ENCODE data around the gene DCDC2C.
A peak's percentile ranks its signal among the peaks of the same experiment; 100 is the strongest.

DCDC2C gene

GRCh38 chr2:3840611-3841155, 137.3 kb downstream of the DCDC2C start:
- no peak for DNase-seq

DNA sequence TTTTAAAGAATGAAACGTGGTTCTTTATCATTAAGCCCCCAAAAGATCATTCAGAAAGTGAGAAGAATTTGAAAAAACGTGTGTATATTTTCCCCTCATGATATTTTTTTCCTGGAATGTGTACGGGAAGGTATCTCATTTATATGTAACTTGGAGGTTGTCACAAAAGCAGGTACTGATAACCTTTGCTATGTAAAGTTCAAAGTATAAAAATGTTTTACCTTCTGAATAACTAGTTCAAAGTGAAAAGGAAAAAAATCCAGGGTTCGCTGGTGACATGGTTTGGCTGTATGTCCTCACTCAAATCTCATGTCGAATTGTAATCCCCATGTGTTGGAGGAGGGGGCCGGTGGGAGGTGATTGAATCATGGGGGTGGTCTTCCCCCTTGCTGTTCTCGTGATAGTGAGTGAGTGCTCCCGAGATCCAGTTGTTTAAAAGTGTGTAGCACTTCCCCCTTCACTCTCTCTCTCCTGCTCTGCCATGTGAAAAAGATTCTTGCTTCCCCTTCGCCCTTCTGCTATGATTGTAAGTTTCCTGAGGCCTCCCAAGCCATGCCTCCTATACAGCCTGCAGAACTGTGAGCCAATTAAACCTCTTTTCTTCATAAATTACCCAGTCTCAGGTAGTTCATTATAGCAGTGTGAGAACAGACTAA, 144.2 kb downstream of the DCDC2C start:
- no peak for DNase-seq

DNA sequence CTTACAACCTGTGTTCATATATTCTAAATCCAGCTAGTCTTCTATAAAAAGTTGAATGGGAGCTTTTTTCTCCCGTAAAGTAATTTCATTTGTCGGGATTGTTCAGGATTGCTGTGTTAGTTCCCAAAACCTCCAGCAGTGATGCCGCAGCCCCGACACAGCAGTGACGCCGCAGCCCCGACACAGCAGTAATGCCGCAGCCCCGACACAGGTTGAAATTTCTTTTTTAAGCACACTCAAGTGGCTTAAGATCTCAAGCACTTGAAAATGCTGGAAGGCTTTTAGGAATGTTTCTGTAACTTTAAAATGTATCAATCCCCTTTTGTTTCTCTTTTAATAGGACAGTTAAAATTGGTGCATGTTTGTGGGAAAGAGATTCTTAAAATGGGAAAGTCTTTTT, 145.4 kb downstream of the DCDC2C start:
- DNase-seq = no peak

- DNase-seq = no peak
Observed at GRCh38 chr2:3849213-3849612, 145.8 kb downstream of the DCDC2C start.

DNA sequence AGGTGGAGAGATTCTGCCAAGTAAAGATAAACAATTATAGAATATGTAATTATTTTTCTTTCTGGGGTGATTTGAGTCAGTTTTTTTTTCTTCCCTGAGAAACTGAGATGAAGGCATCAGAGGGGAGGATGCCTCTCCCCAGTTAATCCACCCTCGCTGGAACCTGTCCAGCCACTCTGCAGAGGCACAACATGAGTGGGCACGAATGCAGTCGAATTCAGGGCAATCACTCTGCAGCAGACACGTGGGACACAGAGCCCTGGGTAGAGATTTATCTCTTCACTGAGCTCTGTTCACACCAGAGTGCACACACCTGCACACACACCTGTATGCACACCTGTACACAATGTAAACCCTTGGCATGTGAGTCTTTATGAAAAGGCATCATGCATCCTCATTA, 154.2 kb downstream of the DCDC2C start:
- peak; percentile 23 for DNase-seq

- no peak for DNase-seq
Observed at GRCh38 chr2:3864943-3865865, 161.8 kb downstream of the DCDC2C start.

GRCh38 chr2:3867469-3867868, 164.1 kb downstream of the DCDC2C start:
- DNase-seq = no peak

DNA sequence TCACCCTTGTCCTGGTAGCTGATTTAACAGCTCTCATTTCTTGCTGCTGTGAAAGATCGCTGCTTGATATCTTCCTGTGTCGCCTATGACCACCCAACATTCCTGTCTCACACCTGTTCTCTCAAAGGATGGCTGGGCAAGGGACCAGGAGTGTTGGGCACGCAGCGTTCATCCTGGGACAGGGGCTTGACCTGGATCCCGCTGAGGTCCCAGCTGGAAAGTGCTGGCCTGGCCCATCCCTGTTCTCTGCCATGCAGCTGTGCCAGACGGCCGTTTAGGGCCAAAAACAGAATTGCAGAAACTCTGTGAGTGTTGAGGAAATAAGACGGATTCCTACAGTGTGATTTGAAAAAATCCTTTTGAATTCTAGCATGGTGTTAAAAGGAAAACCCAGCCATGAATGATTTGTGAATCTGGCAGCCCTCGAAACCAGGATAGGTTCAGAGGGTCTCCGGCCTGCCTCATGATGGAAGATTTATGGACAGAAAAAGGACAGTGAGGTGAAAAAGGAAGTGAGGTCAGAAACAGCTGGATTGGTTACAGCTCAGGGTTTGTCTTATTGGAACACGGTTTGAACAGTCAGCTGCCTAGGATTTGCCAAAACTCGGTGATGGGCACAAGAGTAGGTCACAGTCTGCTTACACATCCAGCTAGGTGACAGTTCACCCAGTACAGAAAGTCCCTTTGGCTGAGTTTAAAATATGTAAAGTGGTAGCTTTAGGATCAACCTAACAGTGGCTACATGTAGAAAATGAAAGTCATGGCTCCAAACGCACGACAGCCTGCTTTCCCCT, 164.8 kb downstream of the DCDC2C start:
- DNase-seq = no peak

- DNase-seq = no peak
Observed at GRCh38 chr2:3870222-3870621, 166.8 kb downstream of the DCDC2C start.

GRCh38 chr2:3871002-3871401, 167.6 kb downstream of the DCDC2C start:
- no peak for DNase-seq

DNA sequence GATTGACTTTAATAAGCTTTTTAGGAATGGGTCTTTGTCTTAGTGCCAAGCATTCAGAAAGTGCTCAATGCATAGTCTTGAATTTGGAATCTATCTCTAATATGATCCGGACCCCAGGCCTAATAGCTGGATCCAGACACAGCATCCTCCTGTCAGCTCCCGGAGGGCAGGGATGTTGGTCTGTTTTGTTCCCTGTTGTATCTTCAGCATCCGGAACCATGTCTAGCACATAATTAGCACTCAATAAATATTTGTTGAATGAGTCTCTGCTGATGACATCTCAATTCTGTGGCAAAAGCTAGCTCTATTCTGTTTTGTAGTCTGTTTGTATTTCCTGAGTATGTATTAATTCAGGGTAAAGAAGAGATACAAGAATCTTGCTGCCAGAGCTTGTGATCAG, 169.1 kb downstream of the DCDC2C start:
- DNase-seq = no peak

GRCh38 chr2:3873899-3874298, 170.5 kb downstream of the DCDC2C start:
- no peak for DNase-seq

- no peak for DNase-seq
Observed at GRCh38 chr2:3876221-3876620, 172.8 kb downstream of the DCDC2C start.

DNA sequence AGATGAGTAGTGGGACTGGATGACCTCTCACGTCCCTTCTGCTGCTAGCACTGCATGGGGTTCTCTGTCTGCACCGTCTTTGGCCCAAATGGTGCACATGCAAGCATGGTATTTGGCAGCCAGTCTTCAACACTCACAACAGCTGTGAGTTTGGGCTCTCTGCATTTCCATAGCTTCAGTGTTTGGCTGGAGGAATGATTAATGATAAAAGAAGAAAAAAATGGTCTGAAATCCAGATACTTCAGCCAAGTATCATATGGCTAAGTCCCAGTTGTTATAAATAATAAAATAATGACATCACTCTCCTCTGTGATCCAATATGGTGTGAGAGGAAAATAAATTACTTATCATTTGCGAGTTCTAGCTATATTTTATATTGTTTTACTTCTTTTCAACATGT, 173.3 kb downstream of the DCDC2C start:
- no peak for DNase-seq

DNA sequence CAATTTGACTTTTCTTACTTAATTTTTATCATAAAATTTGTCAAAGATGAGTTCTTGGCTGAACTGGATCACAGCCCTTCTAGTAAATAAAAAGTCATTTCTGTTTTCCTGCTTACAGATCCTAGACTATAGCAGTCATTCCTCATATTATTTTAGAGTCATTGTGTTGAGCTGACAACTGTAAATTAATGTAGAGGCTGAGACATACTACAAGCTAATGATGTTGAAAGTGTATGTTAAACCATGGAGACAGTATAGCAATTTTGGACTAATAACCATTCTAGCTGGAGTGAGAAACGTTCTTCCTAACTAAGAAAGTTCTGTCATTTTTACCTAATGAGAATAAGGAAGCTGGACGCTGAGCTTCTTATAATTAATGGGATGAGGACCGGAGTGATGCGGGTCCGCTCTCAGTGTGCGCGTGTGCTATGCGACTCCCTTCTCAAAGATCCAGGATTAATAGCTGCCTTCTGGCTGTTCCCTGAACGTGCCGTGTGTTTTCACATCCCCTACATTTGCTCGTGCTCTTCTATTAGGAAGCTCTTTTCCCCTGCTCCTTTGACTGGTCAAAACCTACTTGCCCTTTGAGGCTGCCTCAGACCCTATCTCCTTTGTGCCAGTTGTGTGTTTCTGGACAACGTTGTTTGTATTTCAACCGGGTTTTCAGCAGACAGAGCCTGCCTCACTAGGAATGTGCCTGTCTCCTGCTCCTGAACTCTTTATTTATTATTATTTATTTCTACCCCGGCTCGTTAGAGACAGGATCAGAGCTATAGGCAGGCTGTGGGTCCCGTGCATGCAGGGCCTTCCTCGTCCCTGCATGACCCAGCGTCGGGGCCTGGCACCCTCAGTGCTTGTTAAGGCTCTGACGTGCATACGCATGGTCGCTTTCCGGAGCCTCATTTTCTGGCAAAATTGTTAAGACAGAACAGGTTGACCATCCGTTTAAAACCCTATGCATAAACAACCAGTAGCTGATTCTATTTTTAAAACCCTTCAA, 182.6 kb downstream of the DCDC2C start:
- DNase-seq = no peak

DNA sequence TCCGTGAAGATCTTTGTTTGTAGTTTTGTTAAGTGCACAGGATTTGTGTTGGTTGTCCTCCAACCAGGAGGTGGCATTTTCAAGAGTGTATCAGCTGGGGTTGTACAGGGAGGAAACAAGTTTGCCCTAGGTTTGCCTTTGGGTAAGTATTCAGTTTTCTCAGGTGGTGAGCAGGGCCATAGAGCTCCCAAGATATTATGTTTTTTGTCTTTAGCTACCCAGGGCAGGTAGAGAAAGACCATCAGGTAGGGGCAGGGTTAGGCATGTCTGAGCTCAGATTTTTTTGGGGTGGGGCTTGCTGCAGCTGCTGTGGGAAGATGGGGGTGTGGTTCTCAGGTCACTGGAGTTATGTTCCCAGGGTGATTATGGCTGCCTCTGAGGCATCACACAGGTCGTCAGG, 191.6 kb downstream of the DCDC2C start:
- no peak for DNase-seq
